HK-2 (cell line): ENCODE results near the gene MARCHF10.
A peak's percentile ranks its signal among the peaks of the same experiment; 100 is the strongest.

Source experiments
- DNase-seq: peaks from one replicate; pipeline ENCODE4 v3.0.0-alpha.2; 2018; ENCODE audit not compliant: unreplicated experiment

Gene MARCHF10

GRCh38 chr17:62822080-62822904, 14.2 kb upstream of the MARCHF10 start:
- no peak for DNase-seq

DNA sequence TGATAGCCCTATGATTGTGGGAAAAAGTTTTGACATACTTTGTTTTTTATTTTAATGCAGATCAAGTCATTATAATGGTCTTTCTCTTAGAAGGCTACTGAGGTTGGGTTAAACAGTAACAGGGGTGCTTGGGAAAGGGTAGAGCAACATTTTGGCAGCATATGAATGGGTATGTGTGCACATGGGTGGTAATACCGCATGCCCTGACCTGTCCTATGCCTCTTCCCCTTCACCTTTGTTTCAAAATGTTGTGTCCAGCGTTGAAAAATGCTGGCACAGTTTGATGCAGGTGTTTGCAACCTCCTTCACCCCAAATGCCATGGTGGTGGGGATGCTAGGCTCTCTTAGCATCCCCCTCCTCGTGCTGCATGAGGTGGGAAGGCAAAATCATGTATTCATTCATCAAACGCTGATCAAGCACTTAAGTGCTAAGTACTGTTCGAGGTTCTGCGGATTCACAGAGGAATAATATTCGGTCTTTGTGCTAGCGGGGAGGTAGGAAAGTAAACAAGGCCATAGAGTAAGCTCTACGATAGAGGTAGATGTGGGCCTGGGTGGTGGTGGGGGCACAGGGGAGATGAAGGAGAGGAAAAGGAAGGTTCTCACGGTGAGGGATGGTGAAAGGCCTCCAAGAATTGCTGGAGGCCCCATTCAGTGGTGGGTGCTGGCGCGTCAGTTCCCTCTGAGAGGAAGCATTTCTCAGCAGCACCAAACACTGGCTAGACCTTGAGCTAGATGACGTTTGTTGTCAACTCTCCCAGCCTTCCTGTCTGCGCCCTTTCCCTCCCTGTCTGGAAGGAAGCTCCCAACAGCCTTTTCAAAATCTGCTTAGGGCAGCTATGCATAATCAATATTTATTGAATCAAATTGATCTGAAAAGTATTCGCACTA, 13.3 kb upstream of the MARCHF10 start:
- DNase-seq = no peak

- peak; percentile 85 for DNase-seq
Measured at GRCh38 chr17:62819511-62820221, 11.6 kb upstream of the MARCHF10 start.

DNA sequence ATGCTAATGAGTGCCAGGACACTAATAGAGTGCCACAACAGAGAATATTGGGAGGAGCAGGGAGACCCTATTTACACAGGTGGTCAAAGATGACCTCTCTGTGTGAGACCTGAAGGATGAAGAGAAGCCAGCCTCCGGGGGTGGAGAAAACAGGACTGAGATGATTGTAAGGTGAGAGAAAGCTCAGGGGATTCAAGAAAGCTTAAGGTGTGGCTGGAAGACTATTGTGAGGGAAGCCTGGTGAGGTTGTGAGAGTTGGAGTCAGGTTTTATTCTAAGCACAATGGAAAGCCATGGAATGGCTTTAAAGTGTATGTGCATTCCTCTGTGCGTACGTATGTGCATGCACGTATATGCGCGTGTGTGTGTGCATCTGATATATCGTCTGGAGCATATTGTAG, 10.4 kb upstream of the MARCHF10 start:
- no peak for DNase-seq

DNA sequence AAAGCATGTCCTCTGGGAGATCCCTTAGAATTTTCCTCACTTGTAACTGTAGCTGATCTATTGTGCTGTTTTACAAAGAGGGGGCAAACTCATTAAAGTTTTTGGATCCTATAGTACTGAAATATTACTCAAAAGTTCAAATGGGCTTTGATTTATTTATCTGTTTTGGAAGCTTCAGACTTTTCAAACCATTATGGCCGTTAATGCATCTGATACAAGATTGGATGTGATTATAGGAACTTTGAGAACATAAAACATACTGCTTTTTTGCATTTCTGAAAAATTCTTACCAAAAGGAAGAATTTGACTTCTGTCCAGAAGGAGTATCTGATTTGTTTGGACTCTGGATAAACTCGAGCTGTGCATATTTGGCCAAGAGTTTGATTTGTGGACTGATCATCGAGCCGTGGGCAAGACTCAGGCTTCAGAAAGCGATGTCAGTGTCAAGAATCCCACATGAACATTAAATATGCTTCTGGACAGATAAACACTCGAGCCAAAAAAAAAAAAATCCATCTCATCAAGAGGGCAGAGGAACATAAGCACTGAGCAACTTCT, 8.2 kb upstream of the MARCHF10 start:
- no peak for DNase-seq

DNA sequence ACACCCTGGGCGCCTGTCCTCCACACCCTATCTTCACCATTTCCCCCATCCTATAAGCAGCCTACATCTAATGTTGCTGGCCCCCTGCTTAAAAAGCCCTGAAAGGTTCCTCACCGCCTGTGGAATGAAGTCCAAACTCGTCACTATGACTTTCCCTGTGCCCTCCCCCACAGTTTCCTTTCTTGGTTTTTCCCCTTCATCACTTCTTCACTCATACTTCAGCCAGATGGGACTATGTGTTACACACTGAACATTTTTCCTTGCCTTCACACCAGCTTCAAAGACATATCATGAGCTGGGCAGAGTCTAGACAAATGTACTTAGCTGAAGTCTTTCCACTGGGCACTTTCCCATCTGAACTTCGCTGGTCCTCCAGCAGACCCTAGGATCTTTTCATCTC, 1.5 kb upstream of the MARCHF10 start:
- DNase-seq = no peak

DNA sequence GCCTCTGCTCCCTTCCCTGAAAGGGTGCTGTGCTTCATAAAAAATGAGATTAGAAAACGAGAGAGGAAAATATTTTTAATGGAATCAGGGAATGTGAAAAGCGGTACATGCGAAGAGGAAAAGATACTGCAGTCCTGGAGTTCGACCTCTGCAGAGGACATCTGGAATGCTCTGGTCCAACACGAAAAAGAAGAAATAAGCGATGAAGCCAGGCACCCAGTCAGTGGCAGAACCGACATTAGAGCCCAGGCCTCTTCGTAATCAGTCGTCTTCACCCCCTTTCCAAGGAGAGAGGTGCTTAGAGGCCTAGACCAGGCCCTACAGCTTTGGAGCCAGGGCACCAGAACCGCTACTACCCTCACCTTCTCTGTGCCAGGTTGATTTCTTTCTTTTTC, 459 bp upstream of the MARCHF10 start:
- no peak for DNase-seq

DNA sequence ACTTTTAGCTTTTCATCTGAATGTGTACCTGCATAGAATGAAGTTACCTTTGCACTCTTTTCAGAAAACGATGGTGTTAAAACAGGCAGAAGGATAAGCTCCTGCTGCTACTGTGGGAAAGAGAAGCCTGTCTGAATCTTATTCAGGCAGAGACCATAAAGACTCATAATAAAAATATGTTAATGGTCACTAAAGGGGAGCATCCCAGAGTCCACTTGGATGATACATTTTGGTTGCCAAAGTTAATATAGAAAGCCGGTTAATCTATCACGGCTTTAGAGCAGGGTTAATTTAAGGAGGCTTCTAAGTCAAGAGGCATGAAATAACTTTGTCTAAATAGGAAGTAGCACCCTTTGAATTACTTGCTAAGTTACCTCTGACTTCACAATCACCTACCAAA, 2.9 kb downstream of the MARCHF10 start:
- DNase-seq = no peak

DNA sequence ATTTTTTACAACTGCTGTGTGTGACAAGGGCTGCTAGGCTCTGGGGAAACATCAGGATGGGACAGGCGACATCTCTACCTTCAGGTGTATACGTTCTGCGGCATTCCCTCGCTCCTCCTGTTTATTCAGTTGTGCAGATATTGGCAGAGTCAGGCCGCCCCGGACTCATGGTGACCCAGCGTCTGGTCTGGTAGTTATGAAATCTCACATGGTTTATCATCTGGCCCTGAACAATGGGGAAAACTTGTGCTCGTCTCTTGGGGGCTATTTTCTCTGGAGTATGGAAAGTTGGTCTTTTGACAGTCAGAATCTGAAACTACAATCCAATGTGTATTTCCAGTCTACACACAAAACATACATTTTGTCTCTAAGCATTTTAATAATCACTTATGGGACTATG, 3.3 kb downstream of the MARCHF10 start:
- no peak for DNase-seq

DNA sequence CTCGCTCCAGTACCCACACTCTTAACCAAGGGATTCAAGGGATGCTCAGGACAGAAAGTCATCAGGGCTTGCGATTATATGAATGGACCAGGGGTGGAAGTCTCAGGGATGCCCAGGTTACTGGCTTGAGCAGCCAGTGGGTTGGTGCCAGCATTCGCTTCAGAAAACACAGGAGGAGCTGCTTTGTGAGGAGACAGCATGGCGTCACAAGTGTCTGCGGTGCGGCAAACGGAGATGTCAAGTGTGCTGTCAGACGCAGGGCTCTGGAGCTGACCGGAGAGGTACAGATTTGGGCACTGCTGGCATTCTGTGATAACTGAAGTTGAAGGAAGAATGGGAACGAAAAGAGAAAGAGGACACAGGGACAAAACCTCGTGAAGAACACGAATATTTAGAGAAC, 4.1 kb downstream of the MARCHF10 start:
- no peak for DNase-seq

GRCh38 chr17:62802561-62803205, 5.4 kb downstream of the MARCHF10 start:
- no peak for DNase-seq

DNA sequence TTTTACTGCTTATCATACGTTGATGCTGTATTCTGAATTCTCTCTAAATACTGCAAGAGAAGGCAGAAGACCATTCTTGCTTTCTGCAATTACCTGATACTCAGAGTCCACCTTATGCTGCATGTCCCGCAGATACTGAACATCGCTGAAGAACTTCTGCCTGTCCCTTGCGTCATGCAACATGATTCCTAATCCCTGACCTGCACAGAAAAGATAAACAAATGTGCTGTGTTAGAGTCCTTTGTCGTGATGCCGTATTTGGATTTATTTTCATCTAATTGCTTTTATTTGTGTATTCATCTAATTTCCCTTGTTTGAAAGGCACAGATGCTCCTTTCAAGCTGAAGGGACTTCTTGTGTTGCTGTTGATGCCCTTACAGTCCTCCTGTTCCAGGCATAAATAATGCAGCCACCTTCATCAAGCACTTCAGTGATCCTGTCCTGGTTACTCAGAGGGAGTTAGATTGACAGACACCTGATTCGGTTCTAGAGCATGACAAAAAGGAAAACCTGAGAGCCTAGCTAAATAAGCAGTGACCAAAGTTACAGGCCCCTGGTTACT, 6.5 kb downstream of the MARCHF10 start:
- DNase-seq = no peak

GRCh38 chr17:62800585-62800984, 7.5 kb downstream of the MARCHF10 start:
- no peak for DNase-seq

GRCh38 chr17:62797959-62798358, 10.2 kb downstream of the MARCHF10 start:
- DNase-seq = no peak

GRCh38 chr17:62796291-62796690, 11.8 kb downstream of the MARCHF10 start:
- DNase-seq = no peak

DNA sequence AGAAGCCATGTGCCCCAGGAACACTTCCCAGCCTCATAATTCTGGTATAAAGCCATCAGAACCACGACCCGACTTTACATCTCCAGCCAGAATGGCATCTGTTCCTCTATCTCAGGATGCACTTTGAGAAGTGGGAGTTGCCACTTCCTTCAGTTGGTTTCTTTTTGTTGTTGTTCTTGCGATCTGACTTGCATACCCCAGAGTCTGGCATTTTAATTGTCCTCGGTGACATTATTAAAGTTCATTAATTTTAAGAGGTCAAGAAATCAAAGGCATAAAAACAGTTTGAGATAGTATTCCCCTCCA, 13.5 kb downstream of the MARCHF10 start:
- DNase-seq = no peak

GRCh38 chr17:62793919-62794665, 14.0 kb downstream of the MARCHF10 start:
- DNase-seq = no peak

DNA sequence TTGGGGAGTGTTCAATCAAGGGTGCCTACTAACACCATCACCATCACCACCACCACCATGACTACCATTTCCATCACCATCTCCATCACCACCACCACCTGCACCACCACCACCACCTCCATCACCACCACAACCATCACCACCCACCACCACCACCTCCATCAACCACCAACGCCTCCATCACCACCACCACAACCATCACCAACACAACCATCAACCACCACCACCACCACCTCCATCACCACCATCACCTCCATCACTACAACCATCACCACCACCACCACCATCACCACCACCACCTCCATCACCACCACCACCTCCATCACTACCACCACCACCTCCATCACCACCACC, 15.7 kb downstream of the MARCHF10 start:
- no peak for DNase-seq

DNA sequence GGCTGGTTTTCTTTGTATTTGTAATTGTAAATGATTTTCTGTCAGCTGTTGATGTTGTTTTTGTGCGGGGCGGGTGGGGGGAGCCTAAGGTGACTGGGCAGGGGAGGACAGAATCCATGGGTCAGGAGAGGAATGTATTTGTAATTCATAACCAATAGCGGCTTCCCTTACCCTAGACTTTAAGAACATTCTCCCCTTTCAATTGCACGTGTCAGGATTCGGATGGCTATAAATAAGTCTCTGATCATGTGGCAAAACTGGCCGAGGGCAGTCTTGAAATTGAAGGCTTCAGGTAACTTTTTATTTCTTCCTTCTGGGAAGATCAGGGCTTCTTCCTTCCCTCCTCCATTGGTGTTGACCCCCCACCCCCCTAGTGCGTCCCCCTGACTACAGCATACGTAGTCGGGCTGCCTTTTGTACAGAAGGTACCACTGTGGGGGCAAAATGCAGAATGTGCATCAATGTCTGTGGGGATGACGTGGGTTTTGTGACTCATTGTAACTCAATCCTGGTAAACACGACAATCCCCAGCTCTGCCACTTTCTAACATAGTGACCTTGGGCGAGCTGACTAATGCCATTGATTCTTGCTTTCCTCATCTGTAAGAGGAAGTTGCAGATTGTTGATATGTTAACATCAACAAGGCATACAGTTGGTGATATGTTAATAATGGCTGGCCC, 16.2 kb downstream of the MARCHF10 start:
- no peak for DNase-seq

GRCh38 chr17:62791235-62791734, 16.8 kb downstream of the MARCHF10 start:
- DNase-seq = no peak
